ACHN (cell line): ENCODE results near the gene RSPO3.
"Not testable (repeated sequence)": the region's sequence is repeated elsewhere in the genome, so short reads cannot be mapped to it uniquely, and the experiment has no call there.

Experiments used
- DNase-seq: peaks from one replicate; pipeline ENCODE4 v3.0.0-alpha.2; 2015
- in situ Hi-C: cut with HindIII; loops from 2 replicates; pipeline ENCODE4 v1.10.0; 2017; ENCODE audit warnings: low sequenced_read_pairs, low pct_ligation_motif_present, low pct_unique_long_range_greater_than_20kb

The RSPO3 gene

GRCh38 chr6:127216810-127217789, 98.6 kb downstream of the RSPO3 start:
- in situ Hi-C loops, result no loop called here
- no peak for DNase-seq

- DNase-seq, result no peak
- in situ Hi-C loops, result no loop called here
Measured at GRCh38 chr6:127219869-127220268, 101.4 kb downstream of the RSPO3 start.

DNA sequence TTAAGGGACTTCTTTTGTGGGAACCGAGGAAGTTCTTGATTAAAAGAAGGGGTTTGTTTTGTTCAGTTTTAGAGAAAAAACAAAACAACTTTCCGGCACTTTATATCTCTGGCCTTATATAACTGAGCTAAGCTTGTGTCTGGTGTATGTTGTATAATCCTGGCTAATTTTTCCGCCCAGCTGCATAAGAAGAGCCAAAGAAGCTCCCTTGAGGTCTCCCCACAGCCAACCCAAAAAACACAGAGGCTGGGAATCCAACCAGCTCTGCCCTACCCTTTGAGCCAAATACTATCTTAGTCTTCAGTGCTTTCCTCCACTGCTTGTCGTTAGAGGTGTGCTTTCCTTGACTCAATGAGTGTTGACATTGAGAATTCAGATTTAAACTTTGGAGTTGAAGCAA, 102.7 kb downstream of the RSPO3 start:
- in situ Hi-C loops, result no loop called here
- no peak for DNase-seq

GRCh38 chr6:127222418-127222817, 103.9 kb downstream of the RSPO3 start:
- no peak for DNase-seq
- in situ Hi-C loops, result no loop called here

DNA sequence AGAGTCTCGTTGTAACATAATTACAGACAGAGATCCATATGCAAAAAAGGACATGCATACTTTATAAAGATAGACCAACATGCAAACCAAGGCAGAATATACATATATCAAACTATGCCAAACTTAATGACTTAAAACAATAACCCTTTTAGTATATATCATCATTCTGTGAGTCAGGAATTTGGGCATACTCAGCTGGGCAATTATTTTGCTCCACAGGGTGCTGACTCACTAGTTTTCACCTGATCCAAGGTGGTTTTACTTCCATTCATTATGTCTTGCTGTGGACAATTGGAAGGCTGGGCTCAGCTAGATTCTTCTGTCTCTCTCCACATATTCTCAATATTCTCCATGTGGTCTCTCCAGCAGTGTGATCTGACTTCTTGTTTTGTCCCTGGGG, 107.0 kb downstream of the RSPO3 start:
- no peak for DNase-seq
- in situ Hi-C loops, result no loop called here

DNA sequence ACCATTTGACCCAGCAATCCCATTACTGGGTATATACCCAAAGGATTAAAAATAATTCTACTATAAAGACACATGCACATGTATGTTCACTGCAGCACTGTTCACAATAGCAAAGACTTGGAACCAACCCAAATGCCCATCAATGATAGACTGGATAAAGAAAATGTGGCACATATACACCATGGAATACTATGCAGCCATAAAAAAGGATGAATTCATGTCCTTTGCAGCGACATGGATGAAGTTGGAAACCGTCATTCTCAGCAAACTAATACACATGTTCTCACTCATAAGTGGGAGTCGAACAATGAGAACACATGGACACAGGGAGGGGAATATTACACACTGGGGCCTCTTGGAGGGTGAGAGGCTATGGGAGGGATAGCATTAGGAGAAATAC, 115.3 kb downstream of the RSPO3 start:
- in situ Hi-C loops, DNase-seq: not testable (repeated sequence)

DNA sequence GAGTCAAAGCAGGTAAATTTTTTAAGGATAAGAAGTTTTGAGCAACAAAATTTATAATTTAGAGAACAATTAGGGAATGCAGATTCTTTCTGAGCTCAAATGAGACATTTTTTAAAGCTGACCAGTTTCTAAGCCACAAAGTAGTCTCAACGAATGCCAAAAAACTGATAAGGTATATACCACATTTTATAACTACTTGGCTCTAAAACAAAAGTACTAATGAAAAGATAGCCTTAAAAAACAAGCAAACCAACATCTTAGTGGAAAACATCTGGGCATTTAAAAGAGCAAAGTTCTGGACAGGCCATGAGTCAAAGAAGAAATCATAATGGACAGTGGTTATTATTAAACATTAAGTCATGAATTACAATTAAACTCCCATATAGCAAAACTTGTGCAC, 125.0 kb downstream of the RSPO3 start:
- no peak for DNase-seq
- in situ Hi-C loops, result no loop called here
